Measurements from ENCODE around the gene DIP2B.

DIP2B gene

DNA sequence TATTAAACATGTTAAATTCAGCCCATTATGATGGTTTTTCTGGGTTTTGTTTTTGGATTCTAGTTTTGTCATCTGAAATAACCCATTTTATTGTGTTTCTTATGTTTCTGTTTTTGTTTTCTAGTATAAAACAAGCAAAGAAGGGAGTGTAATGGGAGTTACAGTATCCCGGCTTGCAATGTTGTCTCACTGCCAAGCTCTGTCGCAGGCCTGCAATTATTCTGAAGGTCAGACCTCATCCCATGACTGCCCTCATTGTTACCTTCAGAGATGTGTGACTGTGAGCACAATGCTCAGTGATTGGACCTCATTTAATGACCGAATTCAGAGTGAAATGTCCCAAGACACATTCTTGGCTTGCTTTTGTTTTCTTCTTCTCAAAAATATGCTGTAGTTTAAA lies 186.1 kb downstream of the DIP2B start:
- DNase-seq (ENCODE audit: low read depth) = no peak
- TF ChIP-seq, protein P1, sequence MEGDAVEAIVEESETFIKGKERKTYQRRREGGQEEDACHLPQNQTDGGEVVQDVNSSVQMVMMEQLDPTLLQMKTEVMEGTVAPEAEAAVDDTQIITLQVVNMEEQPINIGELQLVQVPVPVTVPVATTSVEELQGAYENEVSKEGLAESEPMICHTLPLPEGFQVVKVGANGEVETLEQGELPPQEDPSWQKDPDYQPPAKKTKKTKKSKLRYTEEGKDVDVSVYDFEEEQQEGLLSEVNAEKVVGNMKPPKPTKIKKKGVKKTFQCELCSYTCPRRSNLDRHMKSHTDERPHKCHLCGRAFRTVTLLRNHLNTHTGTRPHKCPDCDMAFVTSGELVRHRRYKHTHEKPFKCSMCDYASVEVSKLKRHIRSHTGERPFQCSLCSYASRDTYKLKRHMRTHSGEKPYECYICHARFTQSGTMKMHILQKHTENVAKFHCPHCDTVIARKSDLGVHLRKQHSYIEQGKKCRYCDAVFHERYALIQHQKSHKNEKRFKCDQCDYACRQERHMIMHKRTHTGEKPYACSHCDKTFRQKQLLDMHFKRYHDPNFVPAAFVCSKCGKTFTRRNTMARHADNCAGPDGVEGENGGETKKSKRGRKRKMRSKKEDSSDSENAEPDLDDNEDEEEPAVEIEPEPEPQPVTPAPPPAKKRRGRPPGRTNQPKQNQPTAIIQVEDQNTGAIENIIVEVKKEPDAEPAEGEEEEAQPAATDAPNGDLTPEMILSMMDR (IDR thresholded peaks at IDR 0.05; ENCODE audit: control insufficient read depth, extremely low read depth, insufficient read depth) = no peak
- H3K4me3 ChIP-seq (ENCODE audit: low read depth, low read length) = no peak overlapping the region

DNA sequence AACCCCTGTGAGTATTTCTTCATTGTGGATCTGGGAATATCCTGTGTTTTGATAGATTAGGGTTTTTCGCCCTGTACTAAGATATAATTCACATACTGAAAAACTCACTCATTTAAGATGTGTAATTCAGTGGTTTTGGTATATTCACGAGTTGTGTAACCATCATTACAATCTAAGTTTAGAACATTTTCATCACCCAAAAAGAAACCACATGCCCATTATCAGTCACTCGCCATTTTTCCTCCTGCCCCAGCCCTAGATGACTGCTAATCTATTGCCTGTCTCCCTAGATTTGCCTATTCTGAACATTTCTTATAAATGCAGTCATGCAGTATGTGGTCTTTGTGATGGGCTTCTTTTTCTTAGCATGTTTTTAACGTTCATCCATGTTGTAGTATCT lies 191.2 kb downstream of the DIP2B start:
- DNase-seq (ENCODE audit: low read depth) = no peak
- TF ChIP-seq, protein P1 (IDR thresholded peaks at IDR 0.05; ENCODE audit: control insufficient read depth, extremely low read depth, insufficient read depth) = no peak
- H3K4me3 ChIP-seq (ENCODE audit: low read depth, low read length) = no peak overlapping the region

DNA sequence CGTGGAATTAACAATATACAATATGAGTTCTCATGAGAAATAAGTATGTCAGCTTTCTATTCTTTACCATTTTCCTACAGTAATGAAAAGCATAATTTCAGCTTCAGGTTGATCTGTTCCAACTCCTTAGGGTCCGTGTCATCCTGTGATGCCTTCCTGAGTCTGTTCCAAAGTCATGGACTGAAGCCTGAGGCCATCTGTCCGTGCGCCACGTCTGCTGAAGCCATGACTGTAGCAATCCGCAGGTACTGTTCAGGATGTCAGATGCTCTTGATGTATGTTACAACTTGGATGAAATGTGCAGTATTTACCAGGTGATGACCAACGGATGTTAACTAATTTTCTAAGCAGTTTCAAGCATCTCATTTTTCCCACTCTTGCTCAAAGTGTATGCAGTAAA lies 192.1 kb downstream of the DIP2B start:
- DNase-seq (ENCODE audit: low read depth) = no peak
- H3K4me3 ChIP-seq (ENCODE audit: low read depth, low read length) = no peak overlapping the region
- TF ChIP-seq, protein P1 (IDR thresholded peaks at IDR 0.05; ENCODE audit: control insufficient read depth, extremely low read depth, insufficient read depth) = no peak

GRCh38 chr12:50699154-50699553 lies 194.4 kb downstream of the DIP2B start:
- no peak for DNase-seq (ENCODE audit: low read depth)
- H3K4me3 ChIP-seq (ENCODE audit: low read depth, low read length) = no peak overlapping the region
- TF ChIP-seq, protein P1 (IDR thresholded peaks at IDR 0.05; ENCODE audit: control insufficient read depth, extremely low read depth, insufficient read depth) = no peak

- TF ChIP-seq, protein P1 (IDR thresholded peaks at IDR 0.05; ENCODE audit: control insufficient read depth, extremely low read depth, insufficient read depth) = no peak
- H3K4me3 ChIP-seq (ENCODE audit: low read depth, low read length) = no peak overlapping the region
- DNase-seq (ENCODE audit: low read depth) = no peak
Observed at GRCh38 chr12:50699940-50700339, 195.2 kb downstream of the DIP2B start.

- no peak overlapping the region for H3K4me3 ChIP-seq (ENCODE audit: low read depth, low read length)
- DNase-seq (ENCODE audit: low read depth) = no peak
- TF ChIP-seq, protein P1 (IDR thresholded peaks at IDR 0.05; ENCODE audit: control insufficient read depth, extremely low read depth, insufficient read depth) = no peak
Observed at GRCh38 chr12:50706606-50707005, 201.8 kb downstream of the DIP2B start.

DNA sequence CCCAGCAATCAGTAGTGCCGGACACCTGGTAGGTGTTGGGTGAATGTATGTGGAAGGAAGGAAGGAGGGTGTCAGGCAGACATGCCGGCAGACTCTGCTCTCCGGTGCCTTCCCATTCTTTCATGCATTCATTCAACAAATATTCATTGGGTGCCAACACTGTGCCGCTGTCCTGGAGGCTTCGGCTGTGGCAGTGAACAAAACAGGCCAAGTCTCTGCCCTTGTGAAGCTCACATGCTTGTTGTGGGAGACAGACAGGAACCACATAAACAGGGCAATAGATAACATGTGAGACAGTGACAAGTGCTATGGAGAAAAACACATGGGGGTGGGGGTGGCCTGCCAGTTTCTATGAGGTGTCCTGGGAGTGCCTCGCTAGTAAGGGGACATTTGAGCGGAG lies 202.6 kb downstream of the DIP2B start:
- H3K4me3 ChIP-seq (ENCODE audit: low read depth, low read length) = no peak overlapping the region
- TF ChIP-seq, protein P1 (IDR thresholded peaks at IDR 0.05; ENCODE audit: control insufficient read depth, extremely low read depth, insufficient read depth) = no peak
- no peak for DNase-seq (ENCODE audit: low read depth)
